Measurements from ENCODE around the gene MORN1. TPM values are rescaled to one million over a fixed set of nuclear protein-coding genes. Genes with fewer than 3 reads are reported as not detected.

The MORN1 gene
- total RNA-seq, 1 experiment from 2014 or later, result 47.8 TPM

DNA sequence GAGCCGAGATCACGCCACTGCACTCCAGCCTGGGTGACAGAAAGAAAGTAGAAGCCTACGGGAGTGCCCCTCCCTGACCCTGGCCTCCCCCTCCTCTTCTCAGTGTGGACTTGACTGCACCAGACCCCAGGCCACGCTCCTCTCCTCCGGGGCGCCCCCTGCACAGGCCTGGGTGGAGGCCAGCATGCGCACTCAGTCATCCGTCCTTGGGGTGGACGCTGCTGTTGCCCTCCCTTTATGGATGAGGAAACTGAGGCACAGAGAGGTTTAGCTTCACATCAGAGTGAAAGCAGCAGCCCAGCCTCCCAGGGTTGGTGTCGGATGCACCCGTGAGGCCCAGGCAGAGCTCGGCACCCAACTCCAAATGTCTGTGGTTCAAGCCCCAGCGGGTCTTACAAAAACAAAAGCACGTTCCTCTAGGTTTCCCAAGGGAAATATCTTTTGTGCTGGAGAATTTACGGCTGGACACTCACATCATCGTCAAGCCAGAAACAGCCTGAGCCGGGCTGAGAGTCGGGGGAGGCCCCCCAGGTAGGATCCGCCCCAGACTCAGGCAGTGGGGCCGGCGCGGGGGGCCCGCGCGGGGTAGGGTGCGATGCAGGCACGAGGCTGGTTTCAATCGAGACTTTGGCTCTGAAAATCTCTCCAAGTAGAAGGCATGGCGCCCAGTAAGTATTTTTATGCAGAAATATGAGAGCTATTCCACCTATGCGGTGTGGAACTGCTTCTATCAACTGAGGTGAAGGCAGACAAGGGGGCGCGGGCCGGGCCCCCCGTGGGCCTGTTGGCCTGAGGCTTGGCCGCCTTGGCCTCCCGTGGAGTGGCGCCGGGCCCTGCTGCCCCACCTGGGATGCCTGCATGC lies 36.6 kb downstream of the MORN1 start:
- no peaks in the 10 kb centered on the region for H3K9me2 ChIP-seq (ENCODE audit: insufficient read depth)
- H3K4me3 ChIP-seq, result no peak overlapping the region
- H2AFZ ChIP-seq, result no peak overlapping the region
- no peak overlapping the region for H3K27ac ChIP-seq
- H3K4me2 ChIP-seq, result no peak overlapping the region
- H3K79me2 ChIP-seq (ENCODE audit: low read depth), result no peaks in the 10 kb centered on the region
- TF ChIP-seq, protein P1, sequence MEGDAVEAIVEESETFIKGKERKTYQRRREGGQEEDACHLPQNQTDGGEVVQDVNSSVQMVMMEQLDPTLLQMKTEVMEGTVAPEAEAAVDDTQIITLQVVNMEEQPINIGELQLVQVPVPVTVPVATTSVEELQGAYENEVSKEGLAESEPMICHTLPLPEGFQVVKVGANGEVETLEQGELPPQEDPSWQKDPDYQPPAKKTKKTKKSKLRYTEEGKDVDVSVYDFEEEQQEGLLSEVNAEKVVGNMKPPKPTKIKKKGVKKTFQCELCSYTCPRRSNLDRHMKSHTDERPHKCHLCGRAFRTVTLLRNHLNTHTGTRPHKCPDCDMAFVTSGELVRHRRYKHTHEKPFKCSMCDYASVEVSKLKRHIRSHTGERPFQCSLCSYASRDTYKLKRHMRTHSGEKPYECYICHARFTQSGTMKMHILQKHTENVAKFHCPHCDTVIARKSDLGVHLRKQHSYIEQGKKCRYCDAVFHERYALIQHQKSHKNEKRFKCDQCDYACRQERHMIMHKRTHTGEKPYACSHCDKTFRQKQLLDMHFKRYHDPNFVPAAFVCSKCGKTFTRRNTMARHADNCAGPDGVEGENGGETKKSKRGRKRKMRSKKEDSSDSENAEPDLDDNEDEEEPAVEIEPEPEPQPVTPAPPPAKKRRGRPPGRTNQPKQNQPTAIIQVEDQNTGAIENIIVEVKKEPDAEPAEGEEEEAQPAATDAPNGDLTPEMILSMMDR (conservative IDR thresholded peaks at IDR 0.05), result no peak
- TF ChIP-seq EZH2 (IDR thresholded peaks at IDR 0.05; ENCODE audit: low read depth), result no peak
- BruUV-seq (replicated peaks), result no TSS peak
- H4K20me1 ChIP-seq (ENCODE audit: insufficient read depth), result no peaks in the 10 kb centered on the region
- no peaks in the 10 kb centered on the region for H3K9me3 ChIP-seq (ENCODE audit: insufficient read depth, low read depth)
- H3K36me3 ChIP-seq (ENCODE audit: low read depth), result no peaks in the 10 kb centered on the region
- no peaks in the 10 kb centered on the region for H3K4me1 ChIP-seq (replicated peaks; ENCODE audit: insufficient read depth)
- no peak for DNase-seq
- ChIA-PET CTCF (no interaction called here), POLR2A (ENCODE audit: unreplicated experiment) (no interaction called here)
- peaks cover 8% of the 10 kb centered on the region; the same call in 1 of the 2 replicates for H3F3A ChIP-seq (ENCODE audit: insufficient read depth, low read depth)
- intact Hi-C loops (cut with micrococcal nuclease; ENCODE audit: unreplicated experiment), result no loop called here
- H3K27me3 ChIP-seq (ENCODE audit: insufficient read depth, low read depth), result no peaks in the 10 kb centered on the region

- BruUV-seq (replicated peaks), result no TSS peak
These were observed 37.6 kb downstream of the MORN1 start for GRCh38 chr1:2353551-2354438.

More at GRCh38 chr1:2353551-2354438, 37.6 kb downstream of the MORN1 start:
- no peaks in the 10 kb centered on the region for H3K79me2 ChIP-seq (ENCODE audit: low read depth)
- TF ChIP-seq, protein P1 (conservative IDR thresholded peaks at IDR 0.05), result no peak
- TF ChIP-seq EZH2 (IDR thresholded peaks at IDR 0.05; ENCODE audit: low read depth), result no peak
- H3K4me1 ChIP-seq (replicated peaks; ENCODE audit: insufficient read depth), result no peaks in the 10 kb centered on the region
- no peak overlapping the region for H3K4me2 ChIP-seq
- H3F3A ChIP-seq (ENCODE audit: insufficient read depth, low read depth), result peaks cover 8% of the 10 kb centered on the region; the same call in 1 of the 2 replicates
- H4K20me1 ChIP-seq (ENCODE audit: insufficient read depth), result no peaks in the 10 kb centered on the region
- no peaks in the 10 kb centered on the region for H3K9me2 ChIP-seq (ENCODE audit: insufficient read depth)
- H3K9me3 ChIP-seq (ENCODE audit: insufficient read depth, low read depth), result no peaks in the 10 kb centered on the region
- no peak overlapping the region for H3K4me3 ChIP-seq
- ChIA-PET CTCF (no interaction called here), POLR2A (ENCODE audit: unreplicated experiment) (no interaction called here)
- no peak for DNase-seq
- intact Hi-C loops (cut with micrococcal nuclease; ENCODE audit: unreplicated experiment), result no loop called here
- no peaks in the 10 kb centered on the region for H3K36me3 ChIP-seq (ENCODE audit: low read depth)
- H2AFZ ChIP-seq, result no peak overlapping the region
- no peaks in the 10 kb centered on the region for H3K27me3 ChIP-seq (ENCODE audit: insufficient read depth, low read depth)
- no peak overlapping the region for H3K27ac ChIP-seq
